Adipocyte (in vitro differentiated cells): ENCODE results near the gene KIF21B.

Experiments used
- DNase-seq: peaks from one replicate; pipeline ENCODE4 v3.0.0-alpha.2; 2015; ENCODE audit warnings: low read depth
- H3K27me3 ChIP-seq: replicated peaks from 2 replicates; pipeline ENCODE4 v1.7.0; 2013; ENCODE audit warnings: mild to moderate bottlenecking, low read length, moderate library complexity; ENCODE audit not compliant: control insufficient read depth, insufficient read depth
- H3K36me3 ChIP-seq: 2 replicates; pipeline ENCODE4 v1.7.0; 2013; ENCODE audit warnings: low read length, mild to moderate bottlenecking, moderate library complexity; ENCODE audit not compliant: control insufficient read depth, insufficient read depth, severe bottlenecking
- H3K4me1 ChIP-seq: 2 replicates; pipeline ENCODE4 v1.7.0; 2013; ENCODE audit warnings: mild to moderate bottlenecking, low read length, moderate library complexity; ENCODE audit not compliant: control insufficient read depth, insufficient read depth
- H3K4me3 ChIP-seq: 2 replicates; pipeline ENCODE4 v1.7.0; 2013; ENCODE audit warnings: mild to moderate bottlenecking, low read length, moderate library complexity
- H3K9ac ChIP-seq: 2 replicates; pipeline ENCODE4 v1.7.0; 2013; ENCODE audit warnings: mild to moderate bottlenecking, low read length, moderate library complexity
- H3K9me3 ChIP-seq: 2 replicates; pipeline ENCODE4 v1.7.0; 2013; ENCODE audit warnings: mild to moderate bottlenecking, low read length, moderate library complexity; ENCODE audit not compliant: control insufficient read depth

The KIF21B gene

GRCh38 chr1:201025571-201026002 lies 2.1 kb upstream of the KIF21B start:
- Histone ChIP-seq H3K4me1 (peaks cover 12% of the 10 kb centered on the region), H3K27me3 (peaks cover 7% of the 10 kb centered on the region)
- peak; percentile 22 for DNase-seq

GRCh38 chr1:201024625-201024998 lies 1.1 kb upstream of the KIF21B start:
- H3K4me3 ChIP-seq: no peak overlapping the region
- H3K9ac ChIP-seq: no peak overlapping the region
- peaks cover 12% of the 10 kb centered on the region for H3K4me1 ChIP-seq
- no peak for DNase-seq
- no peaks in the 10 kb centered on the region for H3K9me3 ChIP-seq
- peaks cover 7% of the 10 kb centered on the region for H3K27me3 ChIP-seq
- no peaks in the 10 kb centered on the region for H3K36me3 ChIP-seq

More at GRCh38 chr1:201025571-201026002, 2.1 kb upstream of the KIF21B start:
- Histone ChIP-seq H3K4me3 (no peak overlapping the region), H3K9ac (no peak overlapping the region), H3K36me3 (no peaks in the 10 kb centered on the region), H3K9me3 (no peaks in the 10 kb centered on the region)

GRCh38 chr1:201023920-201024624 lies 558 bp upstream of the KIF21B start:
- Histone ChIP-seq H3K9me3 (no peaks in the 10 kb centered on the region), H3K9ac (no peak overlapping the region), H3K36me3 (no peaks in the 10 kb centered on the region), H3K4me1 (peaks cover 6% of the 10 kb centered on the region), H3K27me3 (peaks cover 7% of the 10 kb centered on the region), H3K4me3 (no peak overlapping the region)
- DNase-seq: no peak

- no peaks in the 10 kb centered on the region for H3K9me3 ChIP-seq
- H3K9ac ChIP-seq: no peak overlapping the region
- H3K27me3 ChIP-seq: peaks cover 10% of the 10 kb centered on the region
- no peaks in the 10 kb centered on the region for H3K36me3 ChIP-seq
- peak overlapping the region; percentile 58 for H3K4me3 ChIP-seq
- DNase-seq: no peak
- peaks cover 4% of the 10 kb centered on the region for H3K4me1 ChIP-seq
These were observed 546 bp downstream of the KIF21B start for GRCh38 chr1:201022820-201023516.

GRCh38 chr1:201022493-201022819 lies 1.1 kb downstream of the KIF21B start:
- no peaks in the 10 kb centered on the region for H3K36me3 ChIP-seq
- H3K4me3 ChIP-seq: no peak overlapping the region
- no peak for DNase-seq
- H3K27me3 ChIP-seq: peaks cover 15% of the 10 kb centered on the region
- no peaks in the 10 kb centered on the region for H3K9me3 ChIP-seq
- no peak overlapping the region for H3K9ac ChIP-seq
- H3K4me1 ChIP-seq: peaks cover 4% of the 10 kb centered on the region

GRCh38 chr1:201021630-201022492 lies 1.7 kb downstream of the KIF21B start:
- H3K4me3 ChIP-seq: no peak overlapping the region
- no peaks in the 10 kb centered on the region for H3K9me3 ChIP-seq
- DNase-seq: no peak
- H3K9ac ChIP-seq: no peak overlapping the region
- H3K4me1 ChIP-seq: peaks cover 4% of the 10 kb centered on the region
- H3K27me3 ChIP-seq: peaks cover 21% of the 10 kb centered on the region
- H3K36me3 ChIP-seq: no peaks in the 10 kb centered on the region

- peak; percentile 15 for DNase-seq
- peaks cover 30% of the 10 kb centered on the region for H3K27me3 ChIP-seq
- H3K4me3 ChIP-seq: no peak overlapping the region
- H3K9me3 ChIP-seq: no peaks in the 10 kb centered on the region
- no peak overlapping the region for H3K9ac ChIP-seq
- peaks cover 10% of the 10 kb centered on the region for H3K4me1 ChIP-seq
- no peaks in the 10 kb centered on the region for H3K36me3 ChIP-seq
These were observed 2.5 kb downstream of the KIF21B start for GRCh38 chr1:201020721-201021629.

- Histone ChIP-seq H3K36me3 (no peaks in the 10 kb centered on the region), H3K9me3 (no peaks in the 10 kb centered on the region), H3K4me3 (no peak overlapping the region), H3K27me3 (peaks cover 38% of the 10 kb centered on the region), H3K4me1 (peaks cover 13% of the 10 kb centered on the region), H3K9ac (no peak overlapping the region)
- no peak for DNase-seq
These were observed 3.4 kb downstream of the KIF21B start for GRCh38 chr1:201020040-201020591.

GRCh38 chr1:201019321-201019977 lies 4.1 kb downstream of the KIF21B start:
- peak; percentile 25 for DNase-seq
- H3K4me3 ChIP-seq: no peak overlapping the region
- H3K4me1 ChIP-seq: peaks cover 13% of the 10 kb centered on the region
- H3K9ac ChIP-seq: no peak overlapping the region
- peaks cover 41% of the 10 kb centered on the region for H3K27me3 ChIP-seq
- H3K36me3 ChIP-seq: no peaks in the 10 kb centered on the region
- no peaks in the 10 kb centered on the region for H3K9me3 ChIP-seq

- Histone ChIP-seq H3K9ac (no peak overlapping the region), H3K4me3 (no peak overlapping the region), H3K36me3 (no peaks in the 10 kb centered on the region), H3K4me1 (peaks cover 10% of the 10 kb centered on the region), H3K27me3 (peaks cover 46% of the 10 kb centered on the region), H3K9me3 (no peaks in the 10 kb centered on the region)
- no peak for DNase-seq
These were observed 5.7 kb downstream of the KIF21B start for GRCh38 chr1:201017828-201018163.
